ENCODE results near the gene BUB1B.

DNA sequence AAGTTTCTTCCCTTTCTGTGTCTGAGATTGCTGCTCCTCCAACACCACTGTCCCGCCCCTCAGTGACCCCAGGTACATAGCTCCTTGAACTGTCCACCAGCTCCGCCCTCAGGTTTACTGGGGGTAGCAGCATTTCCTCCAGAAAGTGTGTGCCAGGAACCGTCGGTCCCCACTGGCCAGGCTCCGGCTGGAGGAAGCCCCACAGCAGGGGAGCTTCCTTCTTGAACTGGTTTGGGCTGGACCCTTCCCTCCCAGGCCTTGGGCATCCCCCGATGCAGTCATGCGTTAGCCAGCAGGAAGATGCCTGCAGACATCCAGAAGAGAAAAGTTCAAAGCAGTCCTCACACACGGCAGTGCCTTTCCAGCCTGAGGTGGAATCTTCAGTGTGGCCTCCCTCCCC is 97.7 kb downstream of the BUB1B start:
- TF ChIP-seq, protein P1, sequence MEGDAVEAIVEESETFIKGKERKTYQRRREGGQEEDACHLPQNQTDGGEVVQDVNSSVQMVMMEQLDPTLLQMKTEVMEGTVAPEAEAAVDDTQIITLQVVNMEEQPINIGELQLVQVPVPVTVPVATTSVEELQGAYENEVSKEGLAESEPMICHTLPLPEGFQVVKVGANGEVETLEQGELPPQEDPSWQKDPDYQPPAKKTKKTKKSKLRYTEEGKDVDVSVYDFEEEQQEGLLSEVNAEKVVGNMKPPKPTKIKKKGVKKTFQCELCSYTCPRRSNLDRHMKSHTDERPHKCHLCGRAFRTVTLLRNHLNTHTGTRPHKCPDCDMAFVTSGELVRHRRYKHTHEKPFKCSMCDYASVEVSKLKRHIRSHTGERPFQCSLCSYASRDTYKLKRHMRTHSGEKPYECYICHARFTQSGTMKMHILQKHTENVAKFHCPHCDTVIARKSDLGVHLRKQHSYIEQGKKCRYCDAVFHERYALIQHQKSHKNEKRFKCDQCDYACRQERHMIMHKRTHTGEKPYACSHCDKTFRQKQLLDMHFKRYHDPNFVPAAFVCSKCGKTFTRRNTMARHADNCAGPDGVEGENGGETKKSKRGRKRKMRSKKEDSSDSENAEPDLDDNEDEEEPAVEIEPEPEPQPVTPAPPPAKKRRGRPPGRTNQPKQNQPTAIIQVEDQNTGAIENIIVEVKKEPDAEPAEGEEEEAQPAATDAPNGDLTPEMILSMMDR (IDR thresholded peaks at IDR 0.05): no peak
- no peak for TF ChIP-seq REST (IDR thresholded peaks at IDR 0.05; ENCODE audit: insufficient read depth in 1 of 2, low read depth in 2 of 2, low read length in 1 of 2)

Measured in Panc1 (cell line).